ENCODE data around the gene TMEM129. TPM values are rescaled to one million over a fixed set of nuclear protein-coding genes. Genes with fewer than 3 reads are reported as not detected.

TMEM129 gene
- total RNA-seq, 3 donors from 2014 or later, result 40.5 to 47.3 (median 41.6) TPM

DNA sequence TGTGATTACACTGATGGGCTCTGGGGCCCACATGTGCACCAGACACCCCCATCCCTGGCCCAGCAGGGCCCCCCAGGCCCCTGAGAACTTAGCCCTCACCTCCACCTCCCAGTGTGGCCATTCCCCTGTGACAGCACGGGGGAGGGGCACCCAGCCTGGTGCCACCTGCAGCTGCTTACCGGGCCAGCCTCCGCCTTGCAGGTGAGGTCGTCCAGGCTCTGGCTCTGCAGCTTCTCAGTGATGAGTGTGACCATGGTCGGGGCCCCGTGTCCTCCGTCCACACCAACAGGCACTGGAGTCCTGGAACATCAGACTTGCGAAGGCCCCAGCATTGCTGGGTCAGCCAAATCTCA lies 52.7 kb downstream of the TMEM129 start:
- Histone ChIP-seq H3K4me1 (no peaks in the 10 kb centered on the region), H3K27ac (no peak overlapping the region), H3K4me3 (no peak overlapping the region), H3K9me3 (no peaks in the 10 kb centered on the region), H3K36me3 (no peaks in the 10 kb centered on the region), H3K27me3 (no peaks in the 10 kb centered on the region)
- intact Hi-C loops (cut with DNase I; ENCODE audit: low total_unique reads), result no loop called here
- DNase-seq (ENCODE audit: low spot score in 2 of 2), result no peak
- TF ChIP-seq POLR2AphosphoS5 (IDR thresholded peaks at IDR 0.05) (no peak), POLR2A (IDR thresholded peaks at IDR 0.05) (no peak)
- TF ChIP-seq, protein P1, sequence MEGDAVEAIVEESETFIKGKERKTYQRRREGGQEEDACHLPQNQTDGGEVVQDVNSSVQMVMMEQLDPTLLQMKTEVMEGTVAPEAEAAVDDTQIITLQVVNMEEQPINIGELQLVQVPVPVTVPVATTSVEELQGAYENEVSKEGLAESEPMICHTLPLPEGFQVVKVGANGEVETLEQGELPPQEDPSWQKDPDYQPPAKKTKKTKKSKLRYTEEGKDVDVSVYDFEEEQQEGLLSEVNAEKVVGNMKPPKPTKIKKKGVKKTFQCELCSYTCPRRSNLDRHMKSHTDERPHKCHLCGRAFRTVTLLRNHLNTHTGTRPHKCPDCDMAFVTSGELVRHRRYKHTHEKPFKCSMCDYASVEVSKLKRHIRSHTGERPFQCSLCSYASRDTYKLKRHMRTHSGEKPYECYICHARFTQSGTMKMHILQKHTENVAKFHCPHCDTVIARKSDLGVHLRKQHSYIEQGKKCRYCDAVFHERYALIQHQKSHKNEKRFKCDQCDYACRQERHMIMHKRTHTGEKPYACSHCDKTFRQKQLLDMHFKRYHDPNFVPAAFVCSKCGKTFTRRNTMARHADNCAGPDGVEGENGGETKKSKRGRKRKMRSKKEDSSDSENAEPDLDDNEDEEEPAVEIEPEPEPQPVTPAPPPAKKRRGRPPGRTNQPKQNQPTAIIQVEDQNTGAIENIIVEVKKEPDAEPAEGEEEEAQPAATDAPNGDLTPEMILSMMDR (IDR thresholded peaks at IDR 0.05), result no peak

- intact Hi-C loops (cut with DNase I; ENCODE audit: low total_unique reads), result no loop called here
- H3K9me3 ChIP-seq, result no peaks in the 10 kb centered on the region
- DNase-seq (ENCODE audit: low spot score in 2 of 2), result no peak
- H3K27ac ChIP-seq, result no peak overlapping the region
- H3K36me3 ChIP-seq, result no peaks in the 10 kb centered on the region
- H3K4me3 ChIP-seq, result no peak overlapping the region
- TF ChIP-seq POLR2A (IDR thresholded peaks at IDR 0.05), result no peak
- no peak for TF ChIP-seq POLR2AphosphoS5 (IDR thresholded peaks at IDR 0.05)
- TF ChIP-seq, protein P1 (IDR thresholded peaks at IDR 0.05), result no peak
- no peaks in the 10 kb centered on the region for H3K27me3 ChIP-seq
- no peaks in the 10 kb centered on the region for H3K4me1 ChIP-seq
Measured at GRCh38 chr4:1667273-1667672, 53.9 kb downstream of the TMEM129 start.

GRCh38 chr4:1666391-1666790 lies 54.7 kb downstream of the TMEM129 start:
- intact Hi-C loops (cut with DNase I; ENCODE audit: low total_unique reads), result no loop called here
- Histone ChIP-seq H3K4me1 (no peaks in the 10 kb centered on the region), H3K36me3 (no peaks in the 10 kb centered on the region)

More at GRCh38 chr4:1666391-1666790, 54.7 kb downstream of the TMEM129 start:
- H3K27ac ChIP-seq, result no peak overlapping the region
- TF ChIP-seq, protein P1 (IDR thresholded peaks at IDR 0.05), result no peak
- no peak for TF ChIP-seq POLR2AphosphoS5 (IDR thresholded peaks at IDR 0.05)
- no peak for TF ChIP-seq POLR2A (IDR thresholded peaks at IDR 0.05)
- no peaks in the 10 kb centered on the region for H3K27me3 ChIP-seq
- no peak for DNase-seq (ENCODE audit: low spot score in 2 of 2)
- no peak overlapping the region for H3K4me3 ChIP-seq
- no peaks in the 10 kb centered on the region for H3K9me3 ChIP-seq

Other genes starting within 250 kb of the TMEM129 start
- 1 to 10 TPM; 3.7 to 7.2 (median 4.6) TPM for gene FAM53A, start 37.0 kb downstream of the TMEM129 start, total RNA-seq
- gene SLBP, start 9.0 kb downstream of the TMEM129 start, total RNA-seq, result 10 to 100 TPM; 45.1 to 52.0 (median 45.6) TPM
- gene TACC3, start 198 bp upstream of the TMEM129 start, total RNA-seq, result 1 to 10 TPM; 4.1 to 7.8 (median 4.9) TPM
- gene FGFR3, start 72.0 kb upstream of the TMEM129 start, total RNA-seq, result 1 to 10 TPM in 2 of 3 donors, under 1 TPM in 1; 0.80 to 3.5 (median 2.0) TPM
- gene LETM1, start 134.8 kb upstream of the TMEM129 start, total RNA-seq, result 10 to 100 TPM; 31.0 to 42.9 (median 32.5) TPM
- 10 to 100 TPM; 24.6 to 36.7 (median 30.8) TPM for gene NSD2, start 150.1 kb upstream of the TMEM129 start, total RNA-seq

Measured in breast epithelium (tissue), 4 donors.